ENCODE measurements around the gene DHPS. TPM values are rescaled to one million over a fixed set of nuclear protein-coding genes. Genes with fewer than 3 reads are reported as not detected.

The DHPS gene
- total and polyA plus RNA-seq, 2 of the 13 experiments (the other 11 are each of a cell fraction or from before 2014, with no cell fraction given), result 43.3 to 84.3 TPM

DNA sequence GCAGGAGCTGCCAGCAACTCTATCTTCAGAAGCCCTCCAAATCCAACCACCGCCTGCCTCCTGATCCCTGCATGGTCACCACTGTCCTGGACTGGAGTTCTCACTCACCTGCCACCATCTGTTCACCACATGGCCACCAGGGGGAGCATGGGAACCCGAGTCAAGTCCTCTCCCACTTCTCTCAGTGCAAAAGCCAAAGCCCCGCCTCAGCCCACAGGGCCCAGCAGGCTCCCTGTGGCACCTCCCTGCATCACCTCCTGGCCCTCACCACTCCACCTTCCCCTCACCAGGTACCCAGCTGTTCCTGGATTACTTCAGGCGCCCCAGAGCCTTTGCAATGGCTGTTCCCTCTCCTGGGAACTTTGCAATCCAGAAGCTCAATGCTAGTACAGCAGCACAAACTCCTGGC is 5.3 kb downstream of the DHPS start (continued):
- 0 out of 2 replicates have a peak, but pooled peaks have one; percentile 34 for TF ChIP-seq ZNF556 (CRISPR knock-in tag; IDR thresholded peaks at IDR 0.05; ENCODE audit: borderline replicate concordance)
- 0 out of 2 replicates have a peak, but pooled peaks have one; percentile 48 for TF ChIP-seq SMAD1 (CRISPR knock-in tag; IDR thresholded peaks at IDR 0.05; ENCODE audit: borderline replicate concordance, low read depth)
- TF ChIP-seq SMC3 (IDR thresholded peaks at IDR 0.05; ENCODE audit: low read length), result peak; percentile 59
- TF ChIP-seq, protein P1, sequence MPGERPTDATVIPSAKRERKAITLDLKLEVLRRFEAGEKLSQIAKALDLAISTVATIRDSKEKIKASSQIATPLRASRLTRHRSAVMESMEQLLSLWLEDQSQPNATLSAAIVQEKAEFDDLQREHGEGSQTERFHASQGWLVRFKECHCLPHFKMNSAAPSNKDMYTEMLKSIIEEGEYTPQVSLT (CRISPR knock-in tag; IDR thresholded peaks at IDR 0.05; ENCODE audit: borderline replicate concordance, low read depth), result no peak
- TF ChIP-seq, protein P2, sequence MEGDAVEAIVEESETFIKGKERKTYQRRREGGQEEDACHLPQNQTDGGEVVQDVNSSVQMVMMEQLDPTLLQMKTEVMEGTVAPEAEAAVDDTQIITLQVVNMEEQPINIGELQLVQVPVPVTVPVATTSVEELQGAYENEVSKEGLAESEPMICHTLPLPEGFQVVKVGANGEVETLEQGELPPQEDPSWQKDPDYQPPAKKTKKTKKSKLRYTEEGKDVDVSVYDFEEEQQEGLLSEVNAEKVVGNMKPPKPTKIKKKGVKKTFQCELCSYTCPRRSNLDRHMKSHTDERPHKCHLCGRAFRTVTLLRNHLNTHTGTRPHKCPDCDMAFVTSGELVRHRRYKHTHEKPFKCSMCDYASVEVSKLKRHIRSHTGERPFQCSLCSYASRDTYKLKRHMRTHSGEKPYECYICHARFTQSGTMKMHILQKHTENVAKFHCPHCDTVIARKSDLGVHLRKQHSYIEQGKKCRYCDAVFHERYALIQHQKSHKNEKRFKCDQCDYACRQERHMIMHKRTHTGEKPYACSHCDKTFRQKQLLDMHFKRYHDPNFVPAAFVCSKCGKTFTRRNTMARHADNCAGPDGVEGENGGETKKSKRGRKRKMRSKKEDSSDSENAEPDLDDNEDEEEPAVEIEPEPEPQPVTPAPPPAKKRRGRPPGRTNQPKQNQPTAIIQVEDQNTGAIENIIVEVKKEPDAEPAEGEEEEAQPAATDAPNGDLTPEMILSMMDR (CRISPR knock-in tag; IDR thresholded peaks at IDR 0.05), result peak; percentile 87
- TF ChIP-seq, protein P3, sequence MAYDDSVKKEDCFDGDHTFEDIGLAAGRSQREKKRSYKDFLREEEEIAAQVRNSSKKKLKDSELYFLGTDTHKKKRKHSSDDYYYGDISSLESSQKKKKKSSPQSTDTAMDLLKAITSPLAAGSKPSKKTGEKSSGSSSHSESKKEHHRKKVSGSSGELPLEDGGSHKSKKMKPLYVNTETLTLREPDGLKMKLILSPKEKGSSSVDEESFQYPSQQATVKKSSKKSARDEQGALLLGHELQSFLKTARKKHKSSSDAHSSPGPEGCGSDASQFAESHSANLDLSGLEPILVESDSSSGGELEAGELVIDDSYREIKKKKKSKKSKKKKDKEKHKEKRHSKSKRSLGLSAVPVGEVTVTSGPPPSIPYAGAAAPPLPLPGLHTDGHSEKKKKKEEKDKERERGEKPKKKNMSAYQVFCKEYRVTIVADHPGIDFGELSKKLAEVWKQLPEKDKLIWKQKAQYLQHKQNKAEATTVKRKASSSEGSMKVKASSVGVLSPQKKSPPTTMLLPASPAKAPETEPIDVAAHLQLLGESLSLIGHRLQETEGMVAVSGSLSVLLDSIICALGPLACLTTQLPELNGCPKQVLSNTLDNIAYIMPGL (CRISPR knock-in tag; IDR thresholded peaks at IDR 0.05; ENCODE audit: borderline replicate concordance in 1 of 2, low read depth in 1 of 2), result peak in 1 of 2 experiments; percentile 45; a peak in 1 of 4 replicates
- peak in 1 of 2 experiments; percentile 9; a peak in 1 of 4 replicates for TF ChIP-seq POLR2A (IDR thresholded peaks at IDR 0.05; ENCODE audit: insufficient read depth in 1 of 2, low read depth in 2 of 2, low read length in 2 of 2)

DNA sequence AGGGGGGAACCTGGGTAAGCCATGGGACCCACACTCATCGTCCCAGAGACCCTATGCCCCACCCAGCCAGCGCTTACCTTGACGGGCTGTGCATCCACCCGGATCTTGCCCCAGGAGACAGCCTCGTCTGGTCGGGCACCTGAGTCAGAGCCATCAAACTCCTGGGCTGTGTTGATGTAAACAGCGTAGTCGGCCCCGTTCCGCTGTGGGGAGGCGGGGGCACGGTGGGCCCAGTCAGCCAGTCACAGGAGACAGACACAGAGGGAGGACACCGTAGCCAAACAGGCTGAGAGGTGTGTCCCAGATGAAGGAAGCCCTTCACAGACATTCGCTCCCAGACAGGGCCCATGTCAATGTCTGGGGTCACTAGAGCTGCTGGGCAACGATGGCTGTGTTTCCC is 5.7 kb downstream of the DHPS start:
- Histone ChIP-seq H3K4me2 (ENCODE audit: low read depth, low read length) (no peak overlapping the region), H3K36me3 (replicated peaks in 1 of 2; ENCODE audit: control insufficient read depth in 1 of 2, insufficient read depth in 2 of 2, low read length in 2 of 2) (peaks cover 36 to 63% of the 10 kb centered on the region in 2 experiments), H3K9me3 (ENCODE audit: low read length) (no peaks in the 10 kb centered on the region), H2AFZ (ENCODE audit: low read length) (no peak overlapping the region), H3K9ac (ENCODE audit: insufficient read depth, low read depth, low read length) (no peak overlapping the region), H4K20me1 (ENCODE audit: insufficient read depth, low read length) (peaks cover 2% of the 10 kb centered on the region; the same call in 1 of the 2 replicates), H3K79me2 (ENCODE audit: insufficient read depth, low read length) (peaks cover 5% of the 10 kb centered on the region), H3K27ac (ENCODE audit: extremely low read length, insufficient read depth, low read length) (no peak overlapping the region), H3K4me1 (ENCODE audit: insufficient read depth, low read length) (peaks cover 17% of the 10 kb centered on the region), H3K4me3 (replicated peaks in 1 of 3; ENCODE audit: insufficient read depth in 1 of 3, low read depth in 2 of 3, low read length in 3 of 3) (no peak overlapping the region), H3K27me3 (ENCODE audit: control insufficient read depth in 1 of 2, insufficient read depth in 2 of 2, low read length in 2 of 2) (no peaks in the 10 kb centered on the region)
- ChIA-PET POLR2A (interaction anchor here (1.2 kb wide), 1 partner anchor 10 kb away, joined by 3 read pairs; the partner anchor contains the start of genes MAN2B1 and WDR83), CTCF (ENCODE audit: low intra/inter-chr PET ratio, low total read pairs) (interaction anchor here (1.1 kb wide), 1 partner anchor 112 kb away, joined by 3 read pairs; no protein-coding TSS in a partner anchor)
- DNase-seq (ENCODE audit: low spot score), result no peak
- 100% methylated on average over 6 of the region's 15 CpGs for WGBS (ENCODE audit: low lambda C conversion rate)
- in situ Hi-C loops (cut with HindIII; ENCODE audit: extremely low pct_ligation_motif_present, low pct_unique_long_range_greater_than_20kb) (no loop called here), intact Hi-C loops (cut with micrococcal nuclease; ENCODE audit: unreplicated experiment) (no loop called here)
- no peak for FAIRE-seq
- no peak for ATAC-seq
- BruUV-seq (replicated peaks), result no TSS peak
- TF ChIP-seq NRL (CRISPR knock-in tag; IDR thresholded peaks at IDR 0.05; ENCODE audit: borderline replicate concordance) (peak; percentile 15; the same call in 1 of the 2 replicates), IRF2 (CRISPR knock-in tag; IDR thresholded peaks at IDR 0.05) (no peak), AGO2 (optimal IDR thresholded peaks at IDR 0.05; ENCODE audit: low read depth, low read length) (peak; percentile 64)
- TF ChIP-seq, protein P4, sequence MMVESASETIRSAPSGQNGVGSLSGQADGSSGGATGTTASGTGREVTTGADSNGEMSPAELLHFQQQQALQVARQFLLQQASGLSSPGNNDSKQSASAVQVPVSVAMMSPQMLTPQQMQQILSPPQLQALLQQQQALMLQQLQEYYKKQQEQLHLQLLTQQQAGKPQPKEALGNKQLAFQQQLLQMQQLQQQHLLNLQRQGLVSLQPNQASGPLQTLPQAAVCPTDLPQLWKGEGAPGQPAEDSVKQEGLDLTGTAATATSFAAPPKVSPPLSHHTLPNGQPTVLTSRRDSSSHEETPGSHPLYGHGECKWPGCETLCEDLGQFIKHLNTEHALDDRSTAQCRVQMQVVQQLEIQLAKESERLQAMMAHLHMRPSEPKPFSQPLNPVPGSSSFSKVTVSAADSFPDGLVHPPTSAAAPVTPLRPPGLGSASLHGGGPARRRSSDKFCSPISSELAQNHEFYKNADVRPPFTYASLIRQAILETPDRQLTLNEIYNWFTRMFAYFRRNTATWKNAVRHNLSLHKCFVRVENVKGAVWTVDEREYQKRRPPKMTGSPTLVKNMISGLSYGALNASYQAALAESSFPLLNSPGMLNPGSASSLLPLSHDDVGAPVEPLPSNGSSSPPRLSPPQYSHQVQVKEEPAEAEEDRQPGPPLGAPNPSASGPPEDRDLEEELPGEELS (CRISPR knock-in tag; IDR thresholded peaks at IDR 0.05), result no peak
- TF ChIP-seq, protein P5, sequence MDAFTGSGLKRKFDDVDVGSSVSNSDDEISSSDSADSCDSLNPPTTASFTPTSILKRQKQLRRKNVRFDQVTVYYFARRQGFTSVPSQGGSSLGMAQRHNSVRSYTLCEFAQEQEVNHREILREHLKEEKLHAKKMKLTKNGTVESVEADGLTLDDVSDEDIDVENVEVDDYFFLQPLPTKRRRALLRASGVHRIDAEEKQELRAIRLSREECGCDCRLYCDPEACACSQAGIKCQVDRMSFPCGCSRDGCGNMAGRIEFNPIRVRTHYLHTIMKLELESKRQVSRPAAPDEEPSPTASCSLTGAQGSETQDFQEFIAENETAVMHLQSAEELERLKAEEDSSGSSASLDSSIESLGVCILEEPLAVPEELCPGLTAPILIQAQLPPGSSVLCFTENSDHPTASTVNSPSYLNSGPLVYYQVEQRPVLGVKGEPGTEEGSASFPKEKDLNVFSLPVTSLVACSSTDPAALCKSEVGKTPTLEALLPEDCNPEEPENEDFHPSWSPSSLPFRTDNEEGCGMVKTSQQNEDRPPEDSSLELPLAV (CRISPR knock-in tag; conservative IDR thresholded peaks at IDR 0.05; ENCODE audit: low read depth), result no peak
- TF ChIP-seq, protein P6, sequence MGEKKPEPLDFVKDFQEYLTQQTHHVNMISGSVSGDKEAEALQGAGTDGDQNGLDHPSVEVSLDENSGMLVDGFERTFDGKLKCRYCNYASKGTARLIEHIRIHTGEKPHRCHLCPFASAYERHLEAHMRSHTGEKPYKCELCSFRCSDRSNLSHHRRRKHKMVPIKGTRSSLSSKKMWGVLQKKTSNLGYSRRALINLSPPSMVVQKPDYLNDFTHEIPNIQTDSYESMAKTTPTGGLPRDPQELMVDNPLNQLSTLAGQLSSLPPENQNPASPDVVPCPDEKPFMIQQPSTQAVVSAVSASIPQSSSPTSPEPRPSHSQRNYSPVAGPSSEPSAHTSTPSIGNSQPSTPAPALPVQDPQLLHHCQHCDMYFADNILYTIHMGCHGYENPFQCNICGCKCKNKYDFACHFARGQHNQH (CRISPR knock-in tag; IDR thresholded peaks at IDR 0.05), result no peak
